ENCODE results near the gene SUMF1. TPM values are rescaled to one million over a fixed set of nuclear protein-coding genes. Genes with fewer than 3 reads are reported as not detected.

Gene SUMF1
- polyA plus RNA-seq, 1 experiment, result 51.4 TPM

DNA sequence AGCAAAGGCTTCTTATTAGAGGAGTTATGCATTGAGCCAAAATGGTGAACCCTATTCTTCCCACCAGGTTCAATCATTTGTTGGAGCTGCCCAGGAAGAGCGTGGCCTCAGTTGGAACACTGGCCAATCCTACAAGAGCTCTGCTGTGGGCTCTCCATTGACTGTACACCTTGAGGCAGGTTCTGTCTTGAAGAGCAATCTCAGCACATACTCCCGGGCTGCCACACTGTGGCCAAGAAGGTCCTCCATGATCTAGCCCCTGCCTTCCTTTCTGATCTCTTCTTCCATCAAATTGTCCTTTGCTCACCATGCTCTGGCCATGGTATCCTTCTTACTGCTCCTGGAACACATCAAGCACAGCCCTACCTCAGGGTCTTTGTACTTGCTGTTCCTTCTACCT lies 5.7 kb upstream of the SUMF1 start:
- Histone ChIP-seq H3K27me3 (ENCODE audit: control insufficient read depth, insufficient read depth, low read length) (peaks cover 17% of the 10 kb centered on the region), H3K27ac (ENCODE audit: low read depth, low read length) (no peak overlapping the region), H3K9me3 (ENCODE audit: control insufficient read depth, insufficient read depth, low read length) (no peaks in the 10 kb centered on the region), H3K4me3 (ENCODE audit: low read depth, low read length) (no peak overlapping the region)
- ChIA-PET CTCF (interaction anchor here (0.7 kb wide), 1 partner anchor 99 kb away, joined by 3 read pairs; no protein-coding TSS in a partner anchor), POLR2A (interaction anchor here (1.5 kb wide), 1 partner anchor 20 kb away, joined by 3 read pairs; the partner anchor contains the start of gene ITPR1)
- TF ChIP-seq, protein P1, sequence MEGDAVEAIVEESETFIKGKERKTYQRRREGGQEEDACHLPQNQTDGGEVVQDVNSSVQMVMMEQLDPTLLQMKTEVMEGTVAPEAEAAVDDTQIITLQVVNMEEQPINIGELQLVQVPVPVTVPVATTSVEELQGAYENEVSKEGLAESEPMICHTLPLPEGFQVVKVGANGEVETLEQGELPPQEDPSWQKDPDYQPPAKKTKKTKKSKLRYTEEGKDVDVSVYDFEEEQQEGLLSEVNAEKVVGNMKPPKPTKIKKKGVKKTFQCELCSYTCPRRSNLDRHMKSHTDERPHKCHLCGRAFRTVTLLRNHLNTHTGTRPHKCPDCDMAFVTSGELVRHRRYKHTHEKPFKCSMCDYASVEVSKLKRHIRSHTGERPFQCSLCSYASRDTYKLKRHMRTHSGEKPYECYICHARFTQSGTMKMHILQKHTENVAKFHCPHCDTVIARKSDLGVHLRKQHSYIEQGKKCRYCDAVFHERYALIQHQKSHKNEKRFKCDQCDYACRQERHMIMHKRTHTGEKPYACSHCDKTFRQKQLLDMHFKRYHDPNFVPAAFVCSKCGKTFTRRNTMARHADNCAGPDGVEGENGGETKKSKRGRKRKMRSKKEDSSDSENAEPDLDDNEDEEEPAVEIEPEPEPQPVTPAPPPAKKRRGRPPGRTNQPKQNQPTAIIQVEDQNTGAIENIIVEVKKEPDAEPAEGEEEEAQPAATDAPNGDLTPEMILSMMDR (IDR thresholded peaks at IDR 0.05; ENCODE audit: low read depth, low read length), result no peak
- no peak for DNase-seq (ENCODE audit: low read depth, low spot score)

DNA sequence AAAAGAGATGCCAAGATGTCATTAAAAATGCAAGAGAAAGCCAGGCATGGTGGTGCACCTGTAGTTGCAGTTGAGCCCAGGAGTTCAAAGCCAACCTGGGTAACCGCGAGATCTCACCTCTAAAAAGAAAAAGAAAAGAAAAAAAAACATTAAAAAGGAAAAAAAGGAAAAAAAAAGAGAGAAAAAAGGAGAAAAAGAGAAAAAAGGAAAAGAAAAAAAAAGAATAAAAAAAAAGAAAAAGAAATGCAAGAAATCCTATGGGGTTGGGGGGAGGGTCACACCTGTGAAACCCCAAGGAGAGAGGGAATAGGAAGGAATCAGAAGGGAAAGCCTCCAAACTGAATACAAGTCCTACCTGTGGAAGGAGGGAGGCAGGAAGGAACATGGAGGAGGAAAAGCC lies 5.2 kb upstream of the SUMF1 start:
- Histone ChIP-seq H3K4me3 (ENCODE audit: low read depth, low read length) (no peak overlapping the region), H3K27me3 (ENCODE audit: control insufficient read depth, insufficient read depth, low read length) (peaks cover 17% of the 10 kb centered on the region), H3K27ac (ENCODE audit: low read depth, low read length) (no peak overlapping the region), H3K9me3 (ENCODE audit: control insufficient read depth, insufficient read depth, low read length) (no peaks in the 10 kb centered on the region)
- no peak for DNase-seq (ENCODE audit: low read depth, low spot score)
- CTCF ChIA-PET, result no interaction called here
- POLR2A ChIA-PET, result no interaction called here
- TF ChIP-seq, protein P1 (IDR thresholded peaks at IDR 0.05; ENCODE audit: low read depth, low read length), result no peak

DNA sequence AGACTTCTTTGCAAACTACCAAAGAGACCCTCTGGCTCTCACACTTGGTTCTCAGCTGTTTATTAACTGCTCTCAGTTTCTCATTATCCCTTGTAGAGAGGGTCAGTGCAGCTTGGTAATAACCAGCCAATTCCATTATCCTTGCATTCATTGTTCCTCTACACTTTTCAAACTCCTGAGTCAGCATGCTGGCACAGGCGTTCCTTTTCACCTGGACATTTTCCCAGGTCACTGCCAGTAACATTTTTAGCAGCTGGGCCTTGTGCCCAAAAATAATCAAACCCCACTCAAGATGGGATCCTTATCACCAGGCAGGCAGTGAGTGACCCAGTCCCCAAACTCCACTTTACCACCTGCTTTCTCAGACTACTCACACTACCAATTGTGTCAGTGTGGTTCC lies 4.8 kb upstream of the SUMF1 start:
- DNase-seq (ENCODE audit: low read depth, low spot score), result no peak
- H3K27ac ChIP-seq (ENCODE audit: low read depth, low read length), result no peak overlapping the region
- ChIA-PET POLR2A (no interaction called here), CTCF (no interaction called here)
- TF ChIP-seq, protein P1 (IDR thresholded peaks at IDR 0.05; ENCODE audit: low read depth, low read length), result no peak
- no peaks in the 10 kb centered on the region for H3K9me3 ChIP-seq (ENCODE audit: control insufficient read depth, insufficient read depth, low read length)
- no peak overlapping the region for H3K4me3 ChIP-seq (ENCODE audit: low read depth, low read length)
- peaks cover 13% of the 10 kb centered on the region for H3K27me3 ChIP-seq (ENCODE audit: control insufficient read depth, insufficient read depth, low read length)

DNA sequence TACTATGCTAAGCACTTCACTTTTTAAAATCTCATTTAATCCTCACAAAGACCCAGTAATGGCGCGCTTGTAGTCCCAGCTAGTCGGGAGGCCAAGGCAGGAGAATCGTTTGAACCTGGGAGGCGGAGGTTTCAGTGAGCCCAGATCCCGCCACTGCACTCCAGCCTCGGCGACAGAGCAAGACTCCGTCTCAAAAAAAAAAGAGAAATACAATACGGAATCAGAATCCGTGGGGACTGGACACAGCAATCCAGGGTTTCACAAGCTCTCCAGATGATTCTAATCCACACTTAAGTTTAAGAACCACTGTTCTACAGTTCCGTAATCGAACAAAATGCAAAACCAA lies 426 bp upstream of the SUMF1 start:
- DNase-seq (ENCODE audit: low read depth, low spot score), result no peak
- POLR2A ChIA-PET, result interaction anchor here (0.6 to 1.5 kb wide), 4 partner anchors 25 to 117 kb away, joined by 3 to 38 read pairs (median 4); partner anchors contain the start of gene ITPR1
- CTCF ChIA-PET, result interaction anchor here (0.6 to 3.7 kb wide), 3 partner anchors 29 to 166 kb away, joined by 4 to 13 read pairs (median 8); no protein-coding TSS in a partner anchor

DNA sequence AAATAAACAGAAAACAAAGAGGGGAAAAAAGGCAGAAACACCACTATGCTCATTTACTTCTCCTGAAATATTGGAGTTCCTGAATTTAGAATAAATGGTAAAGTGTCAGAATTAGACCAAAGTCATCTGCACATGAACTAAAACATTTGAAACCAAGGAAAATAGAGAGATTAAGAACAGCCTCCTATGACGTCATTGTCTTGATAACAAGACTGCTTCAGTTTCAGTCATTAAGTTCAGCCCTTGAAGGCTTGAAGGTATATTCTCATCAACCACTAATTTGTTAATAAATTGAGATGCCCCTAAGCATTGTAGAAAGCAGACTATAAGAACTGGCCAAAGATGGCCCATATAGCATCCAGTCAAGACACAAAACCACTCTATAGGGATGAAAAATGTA lies 2.5 kb downstream of the SUMF1 start:
- H3K27me3 ChIP-seq (ENCODE audit: control insufficient read depth, insufficient read depth, low read length), result no peaks in the 10 kb centered on the region
- no peak overlapping the region for H3K27ac ChIP-seq (ENCODE audit: low read depth, low read length)
- H3K9me3 ChIP-seq (ENCODE audit: control insufficient read depth, insufficient read depth, low read length), result no peaks in the 10 kb centered on the region
- POLR2A ChIA-PET, result no interaction called here
- DNase-seq (ENCODE audit: low read depth, low spot score), result no peak
- TF ChIP-seq, protein P1 (IDR thresholded peaks at IDR 0.05; ENCODE audit: low read depth, low read length), result no peak
- H3K4me3 ChIP-seq (ENCODE audit: low read depth, low read length), result no peak overlapping the region
- CTCF ChIA-PET, result no interaction called here

More for the DNA sequence above, 426 bp upstream of the SUMF1 start:
- Histone ChIP-seq H3K27me3 (ENCODE audit: control insufficient read depth, insufficient read depth, low read length) (peaks cover 6% of the 10 kb centered on the region), H3K27ac (ENCODE audit: low read depth, low read length) (no peak overlapping the region), H3K9me3 (ENCODE audit: control insufficient read depth, insufficient read depth, low read length) (no peaks in the 10 kb centered on the region), H3K4me3 (ENCODE audit: low read depth, low read length) (peak overlapping the region; percentile 82)
- TF ChIP-seq, protein P1 (IDR thresholded peaks at IDR 0.05; ENCODE audit: low read depth, low read length), result no peak

Data from AG04450 (cell line).